HepG2 (cell line): ENCODE results near the gene KAT2A. TPM values are rescaled to one million over a fixed set of nuclear protein-coding genes. Genes with fewer than 3 reads are reported as not detected.
A peak's percentile ranks its signal among the peaks of the same experiment; 100 is the strongest.

ENCODE experiments used
- ATAC-seq: fragments of 200-7000 bp; cut with Tn5 transposase; 3 replicates; pipeline ENCODE4 v1.9.1; 2020; ENCODE audit warnings: mild to moderate bottlenecking, moderate library complexity
- Bru-seq: library from RNA; stranded (reverse); fragments of 400-500 nt; gene quantifications from one replicate; lab custom pipeline; 2021; lab: Mats Ljungman, UMichigan
- BruChase-seq, 2 experiments: library from RNA; stranded (reverse); fragments of 400-500 nt; gene quantifications; one replicate each; lab custom pipeline; 2021; lab: Mats Ljungman, UMichigan
- BruUV-seq: library from RNA; stranded (reverse); fragments of 400-500 nt; replicated peaks from 2 replicates; lab custom pipeline; 2021; lab: Mats Ljungman, UMichigan
- CTCF ChIA-PET: fragments of 300-600 bp; formaldehyde crosslinking; extraction: SDS; loops from one replicate; lab custom pipeline; 2021; ENCODE audit warnings: low total read pairs, inconsistent platforms, low intra/inter-chr PET ratio; lab: Yijun Ruan, JAX
- POLR2A ChIA-PET: fragments of 350-600 bp; sonication (Branson Sonifier 250); formaldehyde crosslinking; loops from one replicate; lab custom pipeline; 2020; ENCODE audit warnings: antibody characterized with exemption, inconsistent platforms; lab: Yijun Ruan, JAX
- DNase-seq: peaks from one replicate; pipeline ENCODE4 v3.0.0-alpha.2; 2015; ENCODE audit warnings: low spot score
- FAIRE-seq: peaks from 3 replicates; lab custom pipeline; 2011; peaks lifted over from hg19 to GRCh38; lab: Jason Lieb, UNC
- H2AFZ ChIP-seq: one replicate; pipeline ENCODE4 v1.6.1; 2011; ENCODE audit warnings: low read length, inconsistent platforms
- H3K27ac ChIP-seq: fragments of 300-600 bp; 3 replicates; pipeline ENCODE4 v1.8.0; 2011; ENCODE audit warnings: mixed run types, mild to moderate bottlenecking, mixed read lengths, low read length, inconsistent platforms; ENCODE audit not compliant: insufficient read depth; ENCODE audit errors: extremely low read length
- H3K27me3 ChIP-seq, 2 experiments: fragments of 200-600 bp in 1 of 2; 2 replicates in 1 of 2; 3 replicates in 1 of 2; pipeline versions ENCODE4 v1.6.0 to v1.8.0; 2011; ENCODE audit warnings: low read length in 2 of 2, mild to moderate bottlenecking in 2 of 2, moderate library complexity in 2 of 2, inconsistent platforms in 1 of 2; ENCODE audit not compliant: insufficient read depth in 2 of 2, control insufficient read depth in 1 of 2
- H3K36me3 ChIP-seq, 2 experiments: fragments of 200-600 bp in 1 of 2; replicated peaks in 1 of 2; 2 replicates in 1 of 2; 3 replicates in 1 of 2; pipeline versions ENCODE4 v1.5.1 to v1.8.0; 2011; ENCODE audit warnings: low read length in 2 of 2, inconsistent platforms in 1 of 2; ENCODE audit not compliant: insufficient read depth in 2 of 2, control insufficient read depth in 1 of 2
- H3K4me1 ChIP-seq: 2 replicates; pipeline ENCODE4 v1.5.1; 2012; ENCODE audit warnings: low read length, inconsistent platforms; ENCODE audit not compliant: insufficient read depth
- H3K4me2 ChIP-seq: 2 replicates; pipeline ENCODE4 v1.6.0; 2011; ENCODE audit warnings: low read depth, low read length, inconsistent platforms
- H3K4me3 ChIP-seq, 3 experiments: fragments of 200-600 bp in 1 of 3; sonication (generic), shearing (Covaris generic) in 1 of 3; replicated peaks in 1 of 3; 2 replicates each; pipeline ENCODE4 v1.5.1; 2011 to 2016; ENCODE audit warnings: low read length in 3 of 3, inconsistent platforms in 2 of 3, low read depth in 2 of 3, mild to moderate bottlenecking in 2 of 3, control low read depth in 1 of 3, mixed read lengths in 1 of 3; ENCODE audit not compliant: insufficient read depth in 1 of 3
- H3K79me2 ChIP-seq: one replicate; pipeline ENCODE4 v1.6.1; 2011; ENCODE audit warnings: low read length, inconsistent platforms; ENCODE audit not compliant: insufficient read depth
- H3K9ac ChIP-seq: 2 replicates; pipeline ENCODE4 v1.6.0; 2011; ENCODE audit warnings: mild to moderate bottlenecking, low read depth, low read length, inconsistent platforms; ENCODE audit not compliant: insufficient read depth
- H3K9me3 ChIP-seq: 2 replicates; pipeline ENCODE4 v1.5.1; 2012; ENCODE audit warnings: mild to moderate bottlenecking, low read length
- H4K20me1 ChIP-seq: 2 replicates; pipeline ENCODE4 v1.6.0; 2011; ENCODE audit warnings: inconsistent platforms, mild to moderate bottlenecking, low read length, moderate library complexity; ENCODE audit not compliant: insufficient read depth
- BORCS8-MEF2B ChIP-seq: sonication (generic); formaldehyde crosslinking; IDR thresholded peaks from 2 replicates; pipeline ENCODE4 v1.8.0; 2022; ENCODE audit warnings: mild to moderate bottlenecking, missing genetic modification reagents
- FOXK1 ChIP-seq: sonication (generic); formaldehyde crosslinking; IDR thresholded peaks from 2 replicates; pipeline ENCODE4 v1.4.0; 2020; ENCODE audit warnings: low read depth, missing genetic modification reagents, borderline replicate concordance
- GATAD2A ChIP-seq: IDR thresholded peaks from 2 replicates; pipeline ENCODE4 v1.6.1; 2016
- IKZF1 ChIP-seq: fragments of 450-650 bp; IDR thresholded peaks from 2 replicates; pipeline ENCODE4 v1.7.1; 2016
- KMT2A ChIP-seq: sonication (generic); formaldehyde crosslinking; IDR thresholded peaks from 2 replicates; pipeline ENCODE4 v1.4.0; 2020; ENCODE audit warnings: missing genetic modification reagents
- MED13 ChIP-seq: sonication (generic); formaldehyde crosslinking; IDR thresholded peaks from 2 replicates; pipeline ENCODE4 v1.5.0; 2020; ENCODE audit warnings: missing genetic modification reagents
- MEIS2 ChIP-seq: sonication (generic); formaldehyde crosslinking; IDR thresholded peaks from 2 replicates; pipeline ENCODE4 v1.9.0; 2021; ENCODE audit warnings: mild to moderate bottlenecking, missing genetic modification reagents
- NFKB2 ChIP-seq: sonication (generic); formaldehyde crosslinking; IDR thresholded peaks from 2 replicates; pipeline ENCODE4 v1.4.0; 2020; ENCODE audit warnings: missing genetic modification reagents, borderline replicate concordance
- NR2C2 ChIP-seq: sonication (generic); formaldehyde crosslinking; IDR thresholded peaks from 2 replicates; pipeline ENCODE4 v1.4.0; 2020; ENCODE audit warnings: missing genetic modification reagents, mild to moderate bottlenecking, moderate library complexity, borderline replicate concordance
- RARG ChIP-seq: sonication (generic); formaldehyde crosslinking; IDR thresholded peaks from 2 replicates; pipeline ENCODE4 v1.4.0; 2020; ENCODE audit warnings: low read depth, mild to moderate bottlenecking, missing genetic modification reagents
- ZBTB44 ChIP-seq: sonication (generic); formaldehyde crosslinking; IDR thresholded peaks from 2 replicates; pipeline ENCODE4 v1.4.0; 2020; ENCODE audit warnings: missing genetic modification reagents
- ZNF124 ChIP-seq: sonication (generic); formaldehyde crosslinking; IDR thresholded peaks from 2 replicates; pipeline ENCODE4 v1.4.0; 2020; ENCODE audit warnings: missing genetic modification reagents
- ZNF143 ChIP-seq: sonication (generic); formaldehyde crosslinking; IDR thresholded peaks from 2 replicates; pipeline ENCODE4 v1.4.0; 2020; ENCODE audit warnings: missing genetic modification reagents
- ZNF572 ChIP-seq: sonication (generic); formaldehyde crosslinking; IDR thresholded peaks from 2 replicates; pipeline ENCODE4 v1.5.1; 2020; ENCODE audit warnings: mild to moderate bottlenecking, missing genetic modification reagents
- ZNF580 ChIP-seq: IDR thresholded peaks from 2 replicates; pipeline ENCODE4 v1.6.1; 2016; ENCODE audit warnings: low read depth, borderline replicate concordance
- ZSCAN21 ChIP-seq: sonication (generic); formaldehyde crosslinking; IDR thresholded peaks from 2 replicates; pipeline ENCODE4 v1.8.0; 2022; ENCODE audit warnings: mild to moderate bottlenecking, missing genetic modification reagents, moderate library complexity, borderline replicate concordance
- WGBS: methylation state at CpG from one replicate; pipeline ENCODE4 v1.1.6; 2017; ENCODE audit warnings: low lambda C conversion rate; 5-methylcytosine and 5-hydroxymethylcytosine counted together
- in situ Hi-C: cut with HindIII; loops from 2 replicates; pipeline ENCODE4 v1.10.0; 2017; ENCODE audit warnings: low pct_unique_long_range_greater_than_20kb; ENCODE audit not compliant: extremely low pct_ligation_motif_present
- intact Hi-C: fragments of 100-400 bp; cut with micrococcal nuclease; formaldehyde crosslinking; loops from one replicate; pipeline ENCODE4 v1.10.0; 2022; ENCODE audit not compliant: unreplicated experiment
- long read RNA-seq, 2 experiments: library from RNA in 1 of 2; library from polyadenylated mRNA in 1 of 2; stranded (forward) in 1 of 2; unstranded in 1 of 2; transcript quantifications; one replicate each; pipeline ENCODE4 v2.0.0, GENCODE V29; 2019 to 2022
- polyA minus RNA-seq, 3 experiments: library from RNA; depleted of rRNA, polyadenylated mRNA; stranded (reverse); fragments of >200 nt; gene quantifications; 2 replicates each; pipeline ENCODE4 v1.2.3, GENCODE V29; 2011; ENCODE audit warnings: low replicate concordance in 1 of 3
- polyA plus RNA-seq, 8 experiments: library from polyadenylated mRNA; depleted of rRNA in 3 of 8; stranded (reverse) in 7 of 8; unstranded in 1 of 8; fragments of >200 nt; fragmentation: Illumina TruSeq in 4 of 8; extraction: Trizol in 4 of 8; gene quantifications; 2 replicates each; pipeline versions ENCODE4 v1.2.1 to v1.2.3, GENCODE V29; 2011 to 2016; ENCODE audit warnings: low read depth in 4 of 8, missing spikeins in 1 of 8, mixed read lengths in 1 of 8; ENCODE audit not compliant: insufficient read depth in 1 of 8
- total RNA-seq, 5 experiments: library from RNA; depleted of rRNA; stranded (reverse); fragments of >200 nt; fragmentation: Illumina TruSeq; extraction: Trizol; gene quantifications; 2 replicates each; pipeline ENCODE4 v1.2.3, GENCODE V29; 2016; ENCODE audit warnings: low read depth in 1 of 5

The KAT2A gene
- total RNA-seq (2016; rRNA removed; fragmentation: Illumina TruSeq; extraction: Trizol) = 20.2 and 29.1 TPM in 2 replicates
- total RNA-seq (2016; cell fraction: cytosol; rRNA removed; fragmentation: Illumina TruSeq; extraction: Trizol; ENCODE audit: low read depth) = 4.7 and 4.9 TPM in 2 replicates
- 16.6 and 30.9 TPM in 2 replicates for total RNA-seq (2016; cell fraction: insoluble cytoplasmic fraction; rRNA removed; fragmentation: Illumina TruSeq; extraction: Trizol)
- total RNA-seq (2016; cell fraction: membrane; rRNA removed; fragmentation: Illumina TruSeq; extraction: Trizol) = 7.0 and 9.1 TPM in 2 replicates
- total RNA-seq (2016; cell fraction: nucleus; rRNA removed; fragmentation: Illumina TruSeq; extraction: Trizol) = 51.9 and 59.6 TPM in 2 replicates
- 90.4 and 126 TPM in 2 replicates for polyA plus RNA-seq (2011; rRNA removed)
- 13.5 and 18.5 TPM in 2 replicates for polyA plus RNA-seq (2011; cell fraction: cytosol; rRNA removed)
- polyA plus RNA-seq (2011; cell fraction: nucleus; rRNA removed) = 978 and 1,153 TPM in 2 replicates
- polyA plus RNA-seq (2012) = 38.7 and 62.0 TPM in 2 replicates
- 3.5 and 4.1 TPM in 2 replicates for polyA plus RNA-seq (2016; cell fraction: cytosol; fragmentation: Illumina TruSeq; extraction: Trizol; ENCODE audit: low read depth)
- polyA plus RNA-seq (2016; cell fraction: insoluble cytoplasmic fraction; fragmentation: Illumina TruSeq; extraction: Trizol; ENCODE audit: low read depth) = 24.7 and 33.4 TPM in 2 replicates
- 7.9 and 9.2 TPM in 2 replicates for polyA plus RNA-seq (2016; cell fraction: membrane; fragmentation: Illumina TruSeq; extraction: Trizol; ENCODE audit: low read depth)
- polyA plus RNA-seq (2016; cell fraction: nucleus; fragmentation: Illumina TruSeq; extraction: Trizol; ENCODE audit: insufficient read depth, low read depth) = 347 and 353 TPM in 2 replicates
- 33.5 and 71.7 TPM in 2 replicates for polyA minus RNA-seq (2011; rRNA and poly(A)+ RNA removed; ENCODE audit: low replicate concordance)
- 7.8 and 9.6 TPM in 2 replicates for polyA minus RNA-seq (2011; cell fraction: cytosol; rRNA and poly(A)+ RNA removed)
- polyA minus RNA-seq (2011; cell fraction: nucleus; rRNA and poly(A)+ RNA removed) = 54.6 and 61.9 TPM in 2 replicates
- percentile 66 among the genes with signal in this experiment for Bru-seq, nascent RNA
- BruChase-seq, experiment 1, labeled RNA remaining after a 6-hour chase = percentile 87 among the genes with signal in this experiment
- BruChase-seq, experiment 2, labeled RNA remaining after a 2-hour chase = percentile 77 among the genes with signal in this experiment
- long read RNA-seq, experiment 1, partial matches to known transcripts = 4 of 6 reads
- long read RNA-seq, experiment 1, other reads (novel, unspliced or antisense) = 2 of 6 reads
- long read RNA-seq, experiment 2, transcript KAT2A-201 (18 exons, 3,109 nt) = major isoform, 40 of 77 reads
- long read RNA-seq, experiment 2, partial matches to known transcripts = 22 of 77 reads
- long read RNA-seq, experiment 2, other reads (novel, unspliced or antisense) = 14 of 77 reads

GRCh38 chr17:42120770-42121769 is at the start of gene KAT2A:
Gene KAT2A, minus strand, starts transcription at chr17:42121367. Its CDS starts 63 bp downstream, at chr17:42121304.
- peaks cover 30% of the 10 kb centered on the region for H3K4me1 ChIP-seq
- POLR2A ChIA-PET = interaction anchor here (0.7 to 3.1 kb wide), 24 partner anchors 9 to 432 kb away, joined by 3 to 34 read pairs (median 6); partner anchors contain the start of genes CNP, DHX58, DNAJC7 and EIF1
- BruUV-seq = no TSS peak
- DNase-seq (peak; percentile 73), FAIRE-seq (peak; percentile 72), ATAC-seq (peak; percentile 90)
- H3K79me2 ChIP-seq = no peaks in the 10 kb centered on the region
- H3K27me3 ChIP-seq = no peaks in the 10 kb centered on the region
- peaks cover 9 to 37% of the 10 kb centered on the region in 2 experiments for H3K36me3 ChIP-seq
- peak within 1 kb of the TSS; percentile 68 for H3K27ac ChIP-seq
- H2AFZ ChIP-seq = peak within 1 kb of the TSS; percentile 52
- peak within 1 kb of the TSS; percentile 79 for H3K4me2 ChIP-seq
- peak within 1 kb of the TSS; percentile 57 for H3K9ac ChIP-seq
- H4K20me1 ChIP-seq = no peaks in the 10 kb centered on the region
- 18% methylated on average over 25 of the region's 57 CpGs for WGBS
- in situ Hi-C loops = no loop called here
- intact Hi-C loops = loop anchor here (5.0 kb wide), 1 partner anchor 36 kb away; no protein-coding TSS in a partner anchor
- no peaks in the 10 kb centered on the region for H3K9me3 ChIP-seq
- CTCF ChIA-PET = no interaction called here
- H3K4me3 ChIP-seq = peak within 1 kb of the TSS; percentile 76 to 85 (median 79)
- peak; percentile 49; the same call in 1 of the 2 replicates for TF ChIP-seq ZNF124
- TF ChIP-seq RARG (CRISPR knock-in tag) = no peak
- no peak for TF ChIP-seq IKZF1
- peak; percentile 58; the same call in 1 of the 2 replicates for TF ChIP-seq MED13
- TF ChIP-seq ZNF572 = peak; percentile 74; the same call in 1 of the 2 replicates
- TF ChIP-seq FOXK1 (CRISPR knock-in tag) = peak; percentile 35; the same call in 1 of the 2 replicates
- TF ChIP-seq ZSCAN21 (CRISPR knock-in tag) = peak; percentile 74; the same call in 1 of the 2 replicates
- TF ChIP-seq ZNF143 (CRISPR knock-in tag) = peak; percentile 96
- TF ChIP-seq KMT2A = peak; percentile 48; the same call in 1 of the 2 replicates
- 0 out of 2 replicates have a peak, but pooled peaks have one; percentile 54 for TF ChIP-seq BORCS8-MEF2B (CRISPR knock-in tag)
- TF ChIP-seq NR2C2 (CRISPR knock-in tag) = peak; percentile 72
- TF ChIP-seq ZBTB44 (CRISPR knock-in tag) = peak; percentile 29; the same call in 1 of the 2 replicates
- TF ChIP-seq NFKB2 = peak; percentile 70; the same call in 1 of the 2 replicates
- peak; percentile 56; the same call in 1 of the 2 replicates for TF ChIP-seq ZNF580 (CRISPR knock-in tag)
- 0 out of 2 replicates have a peak, but pooled peaks have one; percentile 24 for TF ChIP-seq MEIS2 (CRISPR knock-in tag)
- TF ChIP-seq GATAD2A (CRISPR knock-in tag) = peak; percentile 25; the same call in 1 of the 2 replicates
